Loucy (cell line): ENCODE results near the gene HS1BP3.

Experiments
- EZH2phosphoT487 ChIP-seq: fragments of 200-600 bp; IDR thresholded peaks from 2 replicates; pipeline ENCODE4 v1.6.1; 2018; ENCODE audit warnings: antibody characterized with exemption, mild to moderate bottlenecking, moderate library complexity, borderline replicate concordance
- TF ChIP-seq, protein P1 (sequence below): fragments of 200-600 bp; sonication (generic); conservative IDR thresholded peaks from 2 replicates; pipeline ENCODE4 v1.5.1; 2014; ENCODE audit warnings: mild to moderate bottlenecking, antibody characterized with exemption, low read length

DNA sequence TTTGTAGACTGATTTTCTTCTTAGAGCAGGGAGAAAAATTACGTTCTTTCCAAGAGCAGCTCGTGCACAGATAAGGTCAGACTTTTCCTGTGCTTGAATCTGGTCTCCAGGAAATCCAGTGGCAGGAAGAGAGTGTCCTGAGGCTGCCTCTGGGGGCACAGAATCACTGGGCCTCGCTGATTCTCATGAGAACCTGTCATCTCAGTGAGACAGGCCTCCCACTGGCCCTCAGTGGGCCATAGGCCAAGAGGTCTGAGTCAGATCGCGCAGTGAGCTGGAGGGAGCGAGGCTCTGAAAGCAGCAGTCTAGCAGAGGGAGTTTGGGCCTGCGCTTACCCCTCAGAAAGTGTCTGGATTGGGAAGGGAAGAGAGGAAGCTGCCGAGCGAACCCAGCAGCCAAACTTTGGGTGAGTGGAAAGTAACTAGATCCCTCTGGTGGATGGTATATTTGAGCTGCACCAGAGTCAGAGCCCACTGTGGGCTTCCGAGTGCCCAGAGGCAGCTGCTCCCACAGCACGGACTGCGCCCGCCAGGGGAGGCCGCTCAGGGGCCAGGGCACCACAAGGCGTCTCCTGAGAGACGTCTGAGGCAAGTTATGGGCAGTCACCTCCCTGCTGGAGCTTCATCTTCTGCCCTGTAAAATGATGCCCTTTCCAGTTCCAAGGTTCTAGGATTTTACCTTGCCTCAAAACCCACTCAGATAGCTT is 24.2 kb upstream of the HS1BP3 start:
- TF ChIP-seq, protein P1, sequence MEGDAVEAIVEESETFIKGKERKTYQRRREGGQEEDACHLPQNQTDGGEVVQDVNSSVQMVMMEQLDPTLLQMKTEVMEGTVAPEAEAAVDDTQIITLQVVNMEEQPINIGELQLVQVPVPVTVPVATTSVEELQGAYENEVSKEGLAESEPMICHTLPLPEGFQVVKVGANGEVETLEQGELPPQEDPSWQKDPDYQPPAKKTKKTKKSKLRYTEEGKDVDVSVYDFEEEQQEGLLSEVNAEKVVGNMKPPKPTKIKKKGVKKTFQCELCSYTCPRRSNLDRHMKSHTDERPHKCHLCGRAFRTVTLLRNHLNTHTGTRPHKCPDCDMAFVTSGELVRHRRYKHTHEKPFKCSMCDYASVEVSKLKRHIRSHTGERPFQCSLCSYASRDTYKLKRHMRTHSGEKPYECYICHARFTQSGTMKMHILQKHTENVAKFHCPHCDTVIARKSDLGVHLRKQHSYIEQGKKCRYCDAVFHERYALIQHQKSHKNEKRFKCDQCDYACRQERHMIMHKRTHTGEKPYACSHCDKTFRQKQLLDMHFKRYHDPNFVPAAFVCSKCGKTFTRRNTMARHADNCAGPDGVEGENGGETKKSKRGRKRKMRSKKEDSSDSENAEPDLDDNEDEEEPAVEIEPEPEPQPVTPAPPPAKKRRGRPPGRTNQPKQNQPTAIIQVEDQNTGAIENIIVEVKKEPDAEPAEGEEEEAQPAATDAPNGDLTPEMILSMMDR, result no peak
- no peak for TF ChIP-seq EZH2phosphoT487
